Chondrocyte (in vitro differentiated cells): ENCODE data around the gene GRIP1. TPM values are rescaled to one million over a fixed set of nuclear protein-coding genes. Genes with fewer than 3 reads are reported as not detected.
"Not testable (repeated sequence)": the region's sequence is repeated elsewhere in the genome, so short reads cannot be mapped to it uniquely, and the experiment has no call there.

ENCODE experiments used
- DNase-seq: peaks from one replicate; pipeline ENCODE4 v3.0.0; 2021; ENCODE audit warnings: mixed read lengths, low spot score
- H3K27ac Mint-ChIP-seq: one replicate; pipeline ENCODE4 v1.8.0; 2021; ENCODE audit warnings: mild to moderate bottlenecking, moderate library complexity, mixed read lengths; ENCODE audit not compliant: unreplicated experiment
- H3K27me3 Mint-ChIP-seq: 2 replicates; pipeline ENCODE4 v1.8.0; 2021; ENCODE audit warnings: low read depth, mixed read lengths
- H3K36me3 Mint-ChIP-seq: 2 replicates; pipeline ENCODE4 v1.8.0; 2021; ENCODE audit warnings: low read depth, mixed read lengths
- H3K4me1 Mint-ChIP-seq: 2 replicates; pipeline ENCODE4 v1.8.0; 2021; ENCODE audit warnings: low read depth, mild to moderate bottlenecking, mixed read lengths
- H3K4me3 Mint-ChIP-seq: one replicate; pipeline ENCODE4 v1.8.0; 2021; ENCODE audit warnings: mild to moderate bottlenecking, moderate library complexity, mixed read lengths; ENCODE audit not compliant: unreplicated experiment
- H3K9me3 Mint-ChIP-seq: 2 replicates; pipeline ENCODE4 v1.8.0; 2021; ENCODE audit warnings: low read depth, mixed read lengths
- CTCF ChIP-seq: fragments of 200-600 bp; sonication (generic); IDR thresholded peaks from 2 replicates; pipeline ENCODE4 v1.5.0; 2021; ENCODE audit warnings: antibody characterized with exemption, mild to moderate bottlenecking, moderate library complexity
- total RNA-seq: library from RNA; stranded (reverse); gene quantifications from 3 replicates; pipeline ENCODE4 v1.2.1, GENCODE V29; 2021

GRIP1 gene
- total RNA-seq, 1 donor from 2014 or later: 5.0 TPM

- no peak overlapping the region for H3K4me3 Mint-ChIP-seq
- peaks cover 7% of the 10 kb centered on the region for H3K36me3 Mint-ChIP-seq
- H3K27me3 Mint-ChIP-seq: no peaks in the 10 kb centered on the region
- no peaks in the 10 kb centered on the region for H3K4me1 Mint-ChIP-seq
- no peak overlapping the region for H3K27ac Mint-ChIP-seq
- no peak for DNase-seq
- no peak for TF ChIP-seq CTCF
- no peaks in the 10 kb centered on the region for H3K9me3 Mint-ChIP-seq
Observed at GRCh38 chr12:66314278-66314677, 364.6 kb downstream of the GRIP1 start.

- Mint-ChIP-seq H3K4me3 (no peak overlapping the region), H3K27me3 (no peaks in the 10 kb centered on the region), H3K9me3 (no peaks in the 10 kb centered on the region), H3K4me1 (no peaks in the 10 kb centered on the region), H3K27ac (no peak overlapping the region), H3K36me3 (peaks cover 6% of the 10 kb centered on the region)
- TF ChIP-seq CTCF: no peak
- DNase-seq: no peak
Observed at GRCh38 chr12:66312189-66312588, 366.7 kb downstream of the GRIP1 start.

GRCh38 chr12:66309606-66310005 is 369.3 kb downstream of the GRIP1 start:
- Mint-ChIP-seq H3K4me3 (no peak overlapping the region), H3K27ac (no peak overlapping the region), H3K9me3 (no peaks in the 10 kb centered on the region), H3K27me3 (no peaks in the 10 kb centered on the region), H3K4me1 (peaks cover 4% of the 10 kb centered on the region), H3K36me3 (peaks cover 6% of the 10 kb centered on the region)
- TF ChIP-seq CTCF: no peak
- DNase-seq: no peak

GRCh38 chr12:66304296-66304900 is 374.5 kb downstream of the GRIP1 start:
- H3K9me3 Mint-ChIP-seq: no peaks in the 10 kb centered on the region
- H3K4me3 Mint-ChIP-seq: no peak overlapping the region
- no peak for TF ChIP-seq CTCF
- peaks cover 14% of the 10 kb centered on the region for H3K27me3 Mint-ChIP-seq
- H3K36me3 Mint-ChIP-seq: no peaks in the 10 kb centered on the region
- no peak for DNase-seq
- no peak overlapping the region for H3K27ac Mint-ChIP-seq
- H3K4me1 Mint-ChIP-seq: peaks cover 25% of the 10 kb centered on the region

GRCh38 chr12:66303316-66303804 is 375.5 kb downstream of the GRIP1 start:
- not testable (repeated sequence) for H3K27ac Mint-ChIP-seq, H3K36me3 Mint-ChIP-seq, H3K9me3 Mint-ChIP-seq, DNase-seq
- H3K4me1 Mint-ChIP-seq: peaks cover 25% of the 10 kb centered on the region
- peak overlapping the region; percentile 98 for H3K4me3 Mint-ChIP-seq
- H3K27me3 Mint-ChIP-seq: peaks cover 21% of the 10 kb centered on the region

GRCh38 chr12:66302827-66303169 is 376.1 kb downstream of the GRIP1 start:
- H3K27ac Mint-ChIP-seq: peak overlapping the region; percentile 94
- H3K36me3 Mint-ChIP-seq: no peaks in the 10 kb centered on the region
- H3K4me1 Mint-ChIP-seq: peaks cover 25% of the 10 kb centered on the region
- no peak for TF ChIP-seq CTCF
- H3K9me3 Mint-ChIP-seq: no peaks in the 10 kb centered on the region
- H3K27me3 Mint-ChIP-seq: peaks cover 23% of the 10 kb centered on the region
- H3K4me3 Mint-ChIP-seq: peak overlapping the region; percentile 98
- no peak for DNase-seq
